ENCODE results near the gene PHLDA2.

DNA sequence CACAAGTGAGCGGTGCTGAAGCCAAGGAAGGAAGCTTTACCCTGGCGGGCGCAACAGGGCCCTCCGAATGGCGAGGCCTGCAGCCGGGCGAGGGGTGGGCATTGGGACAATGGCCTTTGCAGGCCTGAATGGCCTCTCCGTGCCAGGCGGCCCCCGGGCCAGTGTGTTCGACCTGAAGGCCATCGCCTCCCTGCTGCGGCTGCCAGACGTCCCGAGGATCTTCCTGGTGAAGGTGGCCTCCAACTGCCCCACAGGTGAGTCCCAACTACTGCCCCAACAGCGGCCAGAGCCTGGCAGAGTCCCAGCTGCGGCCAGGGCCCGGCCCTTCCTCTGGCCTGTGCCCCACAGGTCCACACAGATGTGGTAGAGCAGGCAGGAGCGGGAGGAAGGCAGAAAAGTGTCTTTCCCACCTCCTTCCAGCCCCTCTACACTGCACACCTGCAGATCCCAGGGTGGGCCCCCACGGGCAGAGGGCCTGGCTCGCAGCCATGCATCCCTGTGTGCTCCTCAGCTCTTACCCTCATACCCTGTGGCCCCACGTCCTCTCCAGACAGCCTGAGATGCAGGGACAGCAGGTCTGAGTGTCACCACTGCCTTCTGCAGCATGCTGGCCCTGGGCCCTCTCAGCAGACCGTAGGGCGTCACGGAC is 11.3 kb downstream of the PHLDA2 start:
- TF ChIP-seq POLR2AphosphoS5 (IDR thresholded peaks at IDR 0.05; ENCODE audit: low read depth, low read length) = no peak
- no peak for TF ChIP-seq SIN3A (IDR thresholded peaks at IDR 0.05; ENCODE audit: borderline replicate concordance, insufficient read depth, low read length)

Measured in PFSK-1 (cell line).